ENCODE data around the gene S100PBP. TPM values are rescaled to one million over a fixed set of nuclear protein-coding genes. Genes with fewer than 3 reads are reported as not detected.

S100PBP gene
- total and polyA plus RNA-seq, 9 of the 15 experiments (the other 6 are each of a cell fraction or from before 2014, with no cell fraction given): 22.9 to 60.2 (median 32.9) TPM

DNA sequence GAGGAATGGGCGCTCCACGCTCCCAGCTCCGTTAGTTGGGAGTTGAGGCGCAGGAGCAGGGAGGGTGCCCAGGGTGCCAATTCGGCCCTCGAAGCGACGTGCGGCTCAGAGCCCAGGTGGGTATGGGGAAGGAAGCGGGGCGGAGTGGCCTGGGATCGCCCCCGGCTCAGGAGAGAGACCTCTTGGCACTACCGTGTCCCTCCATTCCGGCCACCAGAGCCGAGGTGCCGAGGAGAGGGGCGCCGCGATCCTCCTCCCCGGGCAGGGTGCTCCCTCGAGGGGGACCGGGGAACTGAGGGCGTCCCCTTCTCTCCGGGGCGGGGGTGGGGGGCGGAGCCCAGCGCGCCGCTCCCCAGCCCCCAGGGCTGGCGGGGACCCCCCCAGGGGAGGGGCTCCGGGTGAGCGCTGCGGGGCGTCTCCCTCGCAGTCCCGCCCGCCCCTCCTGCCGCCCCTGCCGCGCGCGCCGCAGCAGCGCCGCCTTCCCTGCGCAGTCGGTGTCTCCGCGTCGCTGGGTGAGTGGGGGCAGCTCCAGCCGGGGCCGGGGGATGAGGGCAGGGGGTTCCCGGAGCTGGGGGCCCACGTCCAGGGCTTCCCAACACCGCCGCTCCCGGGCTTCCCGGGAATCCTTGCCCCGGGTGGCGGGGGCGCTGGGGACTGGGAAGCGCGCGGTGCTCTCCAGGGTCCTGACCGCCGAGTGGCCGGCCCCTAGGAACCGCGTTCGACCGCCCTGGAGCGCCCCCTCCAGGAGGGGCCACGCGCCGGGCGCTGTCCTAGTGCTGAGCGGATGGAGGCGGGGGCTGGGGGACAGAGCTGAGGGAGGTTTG is 68.8 kb downstream of the S100PBP start, which contains the start of gene HPCA (continued):
- TF ChIP-seq, protein P1, sequence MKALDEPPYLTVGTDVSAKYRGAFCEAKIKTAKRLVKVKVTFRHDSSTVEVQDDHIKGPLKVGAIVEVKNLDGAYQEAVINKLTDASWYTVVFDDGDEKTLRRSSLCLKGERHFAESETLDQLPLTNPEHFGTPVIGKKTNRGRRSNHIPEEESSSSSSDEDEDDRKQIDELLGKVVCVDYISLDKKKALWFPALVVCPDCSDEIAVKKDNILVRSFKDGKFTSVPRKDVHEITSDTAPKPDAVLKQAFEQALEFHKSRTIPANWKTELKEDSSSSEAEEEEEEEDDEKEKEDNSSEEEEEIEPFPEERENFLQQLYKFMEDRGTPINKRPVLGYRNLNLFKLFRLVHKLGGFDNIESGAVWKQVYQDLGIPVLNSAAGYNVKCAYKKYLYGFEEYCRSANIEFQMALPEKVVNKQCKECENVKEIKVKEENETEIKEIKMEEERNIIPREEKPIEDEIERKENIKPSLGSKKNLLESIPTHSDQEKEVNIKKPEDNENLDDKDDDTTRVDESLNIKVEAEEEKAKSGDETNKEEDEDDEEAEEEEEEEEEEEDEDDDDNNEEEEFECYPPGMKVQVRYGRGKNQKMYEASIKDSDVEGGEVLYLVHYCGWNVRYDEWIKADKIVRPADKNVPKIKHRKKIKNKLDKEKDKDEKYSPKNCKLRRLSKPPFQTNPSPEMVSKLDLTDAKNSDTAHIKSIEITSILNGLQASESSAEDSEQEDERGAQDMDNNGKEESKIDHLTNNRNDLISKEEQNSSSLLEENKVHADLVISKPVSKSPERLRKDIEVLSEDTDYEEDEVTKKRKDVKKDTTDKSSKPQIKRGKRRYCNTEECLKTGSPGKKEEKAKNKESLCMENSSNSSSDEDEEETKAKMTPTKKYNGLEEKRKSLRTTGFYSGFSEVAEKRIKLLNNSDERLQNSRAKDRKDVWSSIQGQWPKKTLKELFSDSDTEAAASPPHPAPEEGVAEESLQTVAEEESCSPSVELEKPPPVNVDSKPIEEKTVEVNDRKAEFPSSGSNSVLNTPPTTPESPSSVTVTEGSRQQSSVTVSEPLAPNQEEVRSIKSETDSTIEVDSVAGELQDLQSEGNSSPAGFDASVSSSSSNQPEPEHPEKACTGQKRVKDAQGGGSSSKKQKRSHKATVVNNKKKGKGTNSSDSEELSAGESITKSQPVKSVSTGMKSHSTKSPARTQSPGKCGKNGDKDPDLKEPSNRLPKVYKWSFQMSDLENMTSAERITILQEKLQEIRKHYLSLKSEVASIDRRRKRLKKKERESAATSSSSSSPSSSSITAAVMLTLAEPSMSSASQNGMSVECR (CRISPR knock-in tag; IDR thresholded peaks at IDR 0.05): peak; percentile 100
- TF ChIP-seq GABPA (tag; conservative IDR thresholded peaks at IDR 0.05; ENCODE audit: low read depth) (no peak), MIER1 (IDR thresholded peaks at IDR 0.05; ENCODE audit: low read depth) (peak; percentile 99), TOE1 (IDR thresholded peaks at IDR 0.05; ENCODE audit: borderline replicate concordance) (peak; percentile 52; the same call in 1 of the 2 replicates), TOE1 (CRISPR knock-in tag; IDR thresholded peaks at IDR 0.05; ENCODE audit: borderline replicate concordance, low read depth) (peak; percentile 99), CHCHD3 (CRISPR knock-in tag; IDR thresholded peaks at IDR 0.05) (no peak), THRB (CRISPR knock-in tag; conservative IDR thresholded peaks at IDR 0.05) (peak; percentile 67; the same call in 1 of the 2 replicates), HMBOX1 (IDR thresholded peaks at IDR 0.05) (no peak), CREB3 (tag; conservative IDR thresholded peaks at IDR 0.05; ENCODE audit: low read depth) (peak; percentile 60; the same call in 1 of the 2 replicates), RFX7 (CRISPR knock-in tag; IDR thresholded peaks at IDR 0.05) (no peak), RBM25 (IDR thresholded peaks at IDR 0.05; ENCODE audit: low read depth, low read length, severe bottlenecking) (peak; percentile 11), RB1 (IDR thresholded peaks at IDR 0.05; ENCODE audit: low read depth) (peak; percentile 98), KAT7 (CRISPR knock-in tag; IDR thresholded peaks at IDR 0.05; ENCODE audit: borderline replicate concordance) (peak; percentile 100), BRD9 (IDR thresholded peaks at IDR 0.05; ENCODE audit: low read depth, partially characterized antibody) (no peak), ZNF324 (CRISPR knock-in tag; IDR thresholded peaks at IDR 0.05) (no peak), SLC30A9 (CRISPR knock-in tag; IDR thresholded peaks at IDR 0.05) (no peak), HCFC1 (IDR thresholded peaks at IDR 0.05; ENCODE audit: low read depth, low read length) (peak; percentile 68), NR2C2 (CRISPR knock-in tag; IDR thresholded peaks at IDR 0.05) (peak; percentile 93), NR2C2 (tag; IDR thresholded peaks at IDR 0.05) (no peak), ZNF12 (CRISPR knock-in tag; IDR thresholded peaks at IDR 0.05) (peak; percentile 94)

All from K562 (cell line).